Neural progenitor cell (in vitro differentiated cells): Measurements from ENCODE around the gene ZCCHC4.

Source experiments
- EZH2 ChIP-seq: fragments of 200-600 bp; sonication (generic); IDR thresholded peaks from 2 replicates; pipeline ENCODE4 v1.6.1; 2017; ENCODE audit warnings: antibody characterized with exemption, mild to moderate bottlenecking, moderate library complexity
- TF ChIP-seq, protein P1 (sequence below): fragments of 200-600 bp; sonication (generic); IDR thresholded peaks from 2 replicates; pipeline ENCODE4 v1.5.1; 2017; ENCODE audit warnings: antibody characterized with exemption, mild to moderate bottlenecking

DNA sequence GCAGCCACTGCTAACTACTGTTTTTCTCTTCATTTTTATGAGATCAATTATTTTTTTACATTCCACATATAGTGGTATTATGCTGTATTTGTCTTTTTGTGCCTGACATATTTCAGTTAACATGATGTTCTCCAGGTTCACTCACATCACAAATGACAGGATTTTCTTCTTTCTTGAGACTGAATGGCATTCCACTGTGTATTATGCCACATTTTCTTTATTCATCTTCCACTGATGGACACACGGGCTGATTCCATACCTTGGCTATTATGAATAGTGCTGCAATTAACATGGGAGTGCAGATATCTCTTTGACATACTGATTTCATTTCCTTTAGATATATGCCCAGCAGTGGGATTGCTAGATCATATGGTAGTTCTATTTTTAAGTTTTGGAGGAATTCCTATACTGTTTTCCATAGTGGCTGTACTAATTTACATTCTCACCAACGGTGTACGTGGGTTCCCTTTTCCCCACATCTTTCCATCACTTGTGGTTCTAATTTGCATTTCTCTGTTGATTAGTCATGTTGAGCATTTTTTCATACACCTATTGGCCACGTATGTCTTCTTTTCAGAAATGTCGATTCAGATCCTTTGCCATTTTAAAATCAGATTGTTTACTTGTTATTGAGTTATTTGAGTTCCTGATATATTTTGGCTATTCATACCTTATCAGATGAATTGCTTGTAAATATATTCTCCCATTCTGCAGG is 14.9 kb upstream of the ZCCHC4 start:
- no peak for TF ChIP-seq EZH2
- TF ChIP-seq, protein P1, sequence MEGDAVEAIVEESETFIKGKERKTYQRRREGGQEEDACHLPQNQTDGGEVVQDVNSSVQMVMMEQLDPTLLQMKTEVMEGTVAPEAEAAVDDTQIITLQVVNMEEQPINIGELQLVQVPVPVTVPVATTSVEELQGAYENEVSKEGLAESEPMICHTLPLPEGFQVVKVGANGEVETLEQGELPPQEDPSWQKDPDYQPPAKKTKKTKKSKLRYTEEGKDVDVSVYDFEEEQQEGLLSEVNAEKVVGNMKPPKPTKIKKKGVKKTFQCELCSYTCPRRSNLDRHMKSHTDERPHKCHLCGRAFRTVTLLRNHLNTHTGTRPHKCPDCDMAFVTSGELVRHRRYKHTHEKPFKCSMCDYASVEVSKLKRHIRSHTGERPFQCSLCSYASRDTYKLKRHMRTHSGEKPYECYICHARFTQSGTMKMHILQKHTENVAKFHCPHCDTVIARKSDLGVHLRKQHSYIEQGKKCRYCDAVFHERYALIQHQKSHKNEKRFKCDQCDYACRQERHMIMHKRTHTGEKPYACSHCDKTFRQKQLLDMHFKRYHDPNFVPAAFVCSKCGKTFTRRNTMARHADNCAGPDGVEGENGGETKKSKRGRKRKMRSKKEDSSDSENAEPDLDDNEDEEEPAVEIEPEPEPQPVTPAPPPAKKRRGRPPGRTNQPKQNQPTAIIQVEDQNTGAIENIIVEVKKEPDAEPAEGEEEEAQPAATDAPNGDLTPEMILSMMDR: no peak
